A673 (cell line): ENCODE results near the gene EPN1.

Source experiments
- CTCF ChIP-seq: fragments of 300-800, 200-600 bp; sonication (generic); conservative IDR thresholded peaks from 2 replicates; pipeline ENCODE4 v1.5.1; 2017; ENCODE audit warnings: low read depth, mild to moderate bottlenecking, antibody characterized with exemption, low read length, moderate library complexity, mixed read lengths
- EZH2 ChIP-seq: fragments of 200-600 bp; sonication (generic); IDR thresholded peaks from 2 replicates; pipeline ENCODE4 v1.6.1; 2017; ENCODE audit warnings: borderline replicate concordance, low read depth, mild to moderate bottlenecking, mixed read lengths, antibody characterized with exemption, low read length; ENCODE audit not compliant: poor library complexity, severe bottlenecking

DNA sequence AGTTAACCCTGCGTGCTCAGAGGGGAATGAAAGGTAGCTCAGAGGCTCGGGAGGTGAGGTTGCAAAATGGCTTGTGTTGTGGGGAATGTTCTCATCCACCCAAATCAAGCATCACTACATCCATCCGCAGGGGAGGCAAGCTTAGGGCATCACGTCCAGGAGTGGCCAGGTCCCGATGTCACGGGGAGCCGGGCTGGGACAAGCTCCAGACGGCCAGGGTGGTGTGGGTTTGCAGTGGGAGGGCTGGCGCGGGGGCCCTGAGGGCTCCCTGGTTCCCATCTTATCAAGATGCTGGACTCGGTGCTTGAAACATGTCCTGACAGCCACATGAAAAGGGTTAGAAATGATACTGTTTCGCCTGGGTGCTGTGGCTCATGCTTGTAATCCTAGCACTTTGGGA is 25.8 kb downstream of the EPN1 start:
- no peak for TF ChIP-seq CTCF
- TF ChIP-seq EZH2, result no peak
